Common myeloid progenitor, CD34-positive (primary cell): ENCODE results near the gene CSNK1D.

ENCODE experiments used
- CTCF ChIA-PET: fragments of 350-600 bp; sonication (Branson Sonifier 250); formaldehyde crosslinking; loops from one replicate; lab custom pipeline; 2021; ENCODE audit warnings: antibody characterized with exemption; lab: Charles Lee
- POLR2A ChIA-PET: fragments of 350-600 bp; sonication (Branson Sonifier 250); formaldehyde crosslinking; loops from one replicate; lab custom pipeline; 2021; ENCODE audit warnings: antibody characterized with exemption; lab: Charles Lee
- DNase-seq, 3 donors: peaks; one replicate each; pipeline versions ENCODE4 v3.0.0 to v3.0.0-alpha.2; 2013
- H3K27ac ChIP-seq, 2 experiments: 1 replicate in 1 of 2; 2 replicates in 1 of 2; pipeline ENCODE4 v1.7.0; 2013; ENCODE audit warnings: inconsistent platforms in 2 of 2, low read length in 2 of 2, mild to moderate bottlenecking in 2 of 2, low read depth in 1 of 2, moderate library complexity in 1 of 2; ENCODE audit not compliant: severe bottlenecking in 2 of 2, insufficient read depth in 1 of 2, poor library complexity in 1 of 2
- H3K27me3 ChIP-seq, 5 experiments: replicated peaks in 2 of 5; 1 replicate in 3 of 5; 2 replicates in 2 of 5; pipeline versions ENCODE4 v1.6.1 to v1.7.0; 2013; ENCODE audit warnings: low read length in 4 of 5, mild to moderate bottlenecking in 2 of 5, moderate library complexity in 2 of 5, inconsistent platforms in 1 of 5; ENCODE audit not compliant: insufficient read depth in 5 of 5, control insufficient read depth in 4 of 5
- H3K36me3 ChIP-seq, 4 experiments: 1 replicate in 2 of 4; 2 replicates in 2 of 4; pipeline versions ENCODE4 v1.6.1 to v1.7.0; 2013; ENCODE audit warnings: low read length in 3 of 4, control low read depth in 1 of 4, mild to moderate bottlenecking in 1 of 4; ENCODE audit not compliant: control insufficient read depth in 4 of 4, insufficient read depth in 4 of 4
- H3K4me1 ChIP-seq, 4 experiments: 1 replicate in 3 of 4; 2 replicates in 1 of 4; pipeline versions ENCODE4 v1.6.1 to v1.7.1; 2013; ENCODE audit warnings: low read length in 3 of 4, mild to moderate bottlenecking in 3 of 4, control low read depth in 1 of 4, inconsistent platforms in 1 of 4, moderate library complexity in 1 of 4; ENCODE audit not compliant: control insufficient read depth in 4 of 4, insufficient read depth in 4 of 4; ENCODE audit errors: control extremely low read depth in 1 of 4
- H3K4me3 ChIP-seq, 7 experiments: 1 replicate in 4 of 7; 2 replicates in 3 of 7; pipeline versions ENCODE4 v1.5.1 to v1.7.0; 2013; ENCODE audit warnings: mild to moderate bottlenecking in 7 of 7, low read length in 6 of 7, moderate library complexity in 6 of 7, inconsistent platforms in 2 of 7, low read depth in 2 of 7, control low read depth in 1 of 7; ENCODE audit not compliant: insufficient read depth in 4 of 7, control insufficient read depth in 1 of 7; ENCODE audit errors: extremely low read depth in 1 of 7
- H3K9me3 ChIP-seq, 5 experiments: 1 replicate in 4 of 5; 2 replicates in 1 of 5; pipeline versions ENCODE4 v1.6.1 to v1.7.1; 2013; ENCODE audit warnings: low read length in 4 of 5, mild to moderate bottlenecking in 2 of 5, inconsistent platforms in 1 of 5, low read depth in 1 of 5, moderate library complexity in 1 of 5; ENCODE audit not compliant: control insufficient read depth in 4 of 5, insufficient read depth in 2 of 5; ENCODE audit errors: control extremely low read depth in 1 of 5
- WGBS: methylation state at CpG from one replicate; pipeline ENCODE4 v1.1.5; 2013; ENCODE audit not compliant: insufficient coverage; 5-methylcytosine and 5-hydroxymethylcytosine counted together

The CSNK1D gene

GRCh38 chr17:82285141-82285540, 11.6 kb upstream of the CSNK1D start:
- Histone ChIP-seq H3K27ac (no peak overlapping the region), H3K27me3 (no peaks in the 10 kb centered on the region), H3K4me3 (no peak overlapping the region), H3K9me3 (peaks cover 0 to 3% (median 0%) of the 10 kb centered on the region in 5 experiments), H3K4me1 (peaks cover 0 to 19% (median 11%) of the 10 kb centered on the region in 4 experiments), H3K36me3 (no peaks in the 10 kb centered on the region)
- POLR2A ChIA-PET, result no interaction called here
- DNase-seq, result no peak
- 94% methylated on average over 7 of the region's 8 CpGs for WGBS
- CTCF ChIA-PET, result interaction anchor here (1.0 to 2.6 kb wide), 3 partner anchors 10 to 43 kb away, joined by 3 to 9 read pairs (median 4); no protein-coding TSS in a partner anchor

GRCh38 chr17:82283208-82283749, 9.8 kb upstream of the CSNK1D start:
- WGBS, result 59% methylated on average over 11 of the region's 13 CpGs
- ChIA-PET POLR2A (interaction anchor here (1.2 to 1.5 kb wide), 2 partner anchors 9 to 10 kb away, joined by 3 to 7 read pairs; partner anchors contain the start of gene CSNK1D), CTCF (interaction anchor here (0.9 to 2.6 kb wide), 4 partner anchors 8 to 18 kb away, joined by 3 to 10 read pairs (median 7); partner anchors contain the start of gene CSNK1D)
- Histone ChIP-seq H3K4me1 (peaks cover 0 to 19% (median 11%) of the 10 kb centered on the region in 4 experiments), H3K36me3 (no peaks in the 10 kb centered on the region), H3K4me3 (no peak overlapping the region), H3K27ac (no peak overlapping the region), H3K9me3 (peaks cover 0 to 3% (median 0%) of the 10 kb centered on the region in 5 experiments), H3K27me3 (no peaks in the 10 kb centered on the region)
- peak; percentile 47 to 90 (median 88) for DNase-seq

- POLR2A ChIA-PET, result interaction anchor here (1.2 to 1.5 kb wide), 2 partner anchors 9 to 10 kb away, joined by 3 to 7 read pairs; partner anchors contain the start of gene CSNK1D
- no peaks in the 10 kb centered on the region for H3K27me3 ChIP-seq
- H3K27ac ChIP-seq, result no peak overlapping the region
Observed at GRCh38 chr17:82282239-82283207, 9.0 kb upstream of the CSNK1D start.

GRCh38 chr17:82281502-82282238, 8.2 kb upstream of the CSNK1D start:
- Histone ChIP-seq H3K27ac (no peak overlapping the region), H3K27me3 (no peaks in the 10 kb centered on the region), H3K9me3 (no peaks in the 10 kb centered on the region), H3K36me3 (no peaks in the 10 kb centered on the region), H3K4me1 (peaks cover 0 to 18% (median 11%) of the 10 kb centered on the region in 4 experiments), H3K4me3 (no peak overlapping the region)
- DNase-seq, result no peak
- ChIA-PET CTCF (interaction anchor here (0.5 to 2.3 kb wide), 2 partner anchors 11 to 100 kb away, joined by 3 to 10 read pairs; no protein-coding TSS in a partner anchor), POLR2A (interaction anchor here (1.6 kb wide), 1 partner anchor 10 kb away, joined by 7 read pairs; no protein-coding TSS in a partner anchor)
- 88% methylated on average over 12 of the region's 22 CpGs for whole genome bisulfite sequencing

More at GRCh38 chr17:82282239-82283207, 9.0 kb upstream of the CSNK1D start:
- Histone ChIP-seq H3K36me3 (no peaks in the 10 kb centered on the region), H3K9me3 (peaks cover 0 to 3% (median 0%) of the 10 kb centered on the region in 5 experiments), H3K4me3 (no peak overlapping the region), H3K4me1 (peaks cover 0 to 18% (median 11%) of the 10 kb centered on the region in 4 experiments)
- DNase-seq, result no peak
- WGBS, result 98% methylated on average over 19 of the region's 25 CpGs
- CTCF ChIA-PET, result interaction anchor here (0.5 to 2.6 kb wide), 4 partner anchors 7 to 101 kb away, joined by 3 to 10 read pairs (median 7); partner anchors contain the start of gene CSNK1D

GRCh38 chr17:82281076-82281475, 7.6 kb upstream of the CSNK1D start:
- Histone ChIP-seq H3K4me1 (peaks cover 0 to 18% (median 11%) of the 10 kb centered on the region in 4 experiments), H3K27ac (no peak overlapping the region), H3K27me3 (no peaks in the 10 kb centered on the region), H3K9me3 (no peaks in the 10 kb centered on the region), H3K4me3 (no peak overlapping the region), H3K36me3 (no peaks in the 10 kb centered on the region)
- no peak for DNase-seq
- ChIA-PET POLR2A (interaction anchor here (1.6 kb wide), 1 partner anchor 11 kb away, joined by 7 read pairs; no protein-coding TSS in a partner anchor), CTCF (interaction anchor here (1.1 kb wide), 1 partner anchor 11 kb away, joined by 3 read pairs; no protein-coding TSS in a partner anchor)
- 89% methylated on average over 5 of the region's 7 CpGs for WGBS

DNA sequence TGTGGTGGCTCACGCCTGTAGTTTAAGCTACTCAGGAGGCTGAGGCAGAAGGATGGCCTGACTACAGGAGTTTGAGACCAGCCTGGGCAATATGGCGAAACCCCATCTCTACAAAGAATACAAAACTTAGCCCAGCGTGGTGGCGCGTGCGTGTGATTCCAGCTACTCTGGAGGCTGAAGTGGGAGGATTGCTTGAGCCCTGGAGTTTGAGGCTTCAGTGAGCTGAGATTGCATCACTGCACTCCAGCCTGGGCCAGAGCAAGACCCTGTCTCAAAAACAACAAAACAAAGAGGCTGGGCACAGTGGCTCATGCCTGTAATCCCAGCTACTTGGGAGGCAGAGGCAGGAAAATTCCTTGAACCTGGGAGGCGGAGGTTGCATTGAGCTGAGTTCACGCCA, 7.0 kb upstream of the CSNK1D start:
- Histone ChIP-seq H3K4me1 (peaks cover 0 to 18% (median 11%) of the 10 kb centered on the region in 4 experiments), H3K9me3 (no peaks in the 10 kb centered on the region), H3K36me3 (no peaks in the 10 kb centered on the region), H3K27me3 (no peaks in the 10 kb centered on the region), H3K27ac (no peak overlapping the region), H3K4me3 (no peak overlapping the region)
- DNase-seq, result no peak
- WGBS, result 97% methylated on average over 7 of the region's 8 CpGs
- ChIA-PET CTCF (interaction anchor here (1.1 kb wide), 1 partner anchor 11 kb away, joined by 3 read pairs; no protein-coding TSS in a partner anchor), POLR2A (interaction anchor here (1.6 kb wide), 1 partner anchor 11 kb away, joined by 7 read pairs; no protein-coding TSS in a partner anchor)
